SU-DHL-6 (cell line): Measurements from ENCODE around the gene CD96.

ENCODE experiments used
- H2AFZ ChIP-seq: fragments of 200-600 bp; sonication (generic); 2 replicates; pipeline ENCODE4 v1.6.1; 2014; ENCODE audit warnings: low read depth, mild to moderate bottlenecking, moderate library complexity, mixed read lengths, antibody characterized with exemption, low read length; ENCODE audit not compliant: severe bottlenecking
- H3F3A ChIP-seq: fragments of 200-600 bp; shearing (Covaris generic); 2 replicates; pipeline ENCODE4 v1.6.0; 2016; ENCODE audit warnings: antibody characterized with exemption, mild to moderate bottlenecking; ENCODE audit not compliant: insufficient read depth
- H3K27ac ChIP-seq: fragments of 200-600 bp; sonication (generic); 2 replicates; pipeline ENCODE4 v1.5.1; 2016; ENCODE audit warnings: low read depth, mild to moderate bottlenecking, low read length, moderate library complexity, mixed read lengths
- H3K27me3 ChIP-seq: fragments of 200-600 bp; sonication (generic), shearing (Covaris generic); 2 replicates; pipeline ENCODE4 v1.6.0; 2014; ENCODE audit warnings: mild to moderate bottlenecking, low read length
- H3K36me3 ChIP-seq: fragments of 200-600 bp; sonication (generic); 2 replicates; pipeline ENCODE4 v1.6.1; 2014; ENCODE audit warnings: mild to moderate bottlenecking, low read length, mixed read lengths
- H3K4me2 ChIP-seq: fragments of 300-600, 200-600 bp; shearing (Covaris generic), sonication (generic); 2 replicates; pipeline ENCODE4 v1.6.0; 2014; ENCODE audit warnings: low read length, low read depth, mild to moderate bottlenecking; ENCODE audit not compliant: poor library complexity, severe bottlenecking
- H3K4me3 ChIP-seq: fragments of 200-600 bp; sonication (generic); 2 replicates; pipeline ENCODE4 v1.5.1; 2014; ENCODE audit warnings: antibody characterized with exemption, low read length, mild to moderate bottlenecking, mixed read lengths; ENCODE audit not compliant: insufficient read depth, poor library complexity, severe bottlenecking
- H3K79me2 ChIP-seq: fragments of 200-600 bp; sonication (generic); 2 replicates; pipeline ENCODE4 v1.6.1; 2014; ENCODE audit warnings: mild to moderate bottlenecking, low read length, moderate library complexity; ENCODE audit not compliant: insufficient read depth
- H3K9ac ChIP-seq: fragments of 200-600 bp; sonication (generic); 2 replicates; pipeline ENCODE4 v1.7.0; 2014; ENCODE audit warnings: mild to moderate bottlenecking, low read length
- H3K9me2 ChIP-seq: fragments of 200-600 bp; sonication (generic); replicated peaks from 2 replicates; pipeline ENCODE4 v1.6.1; 2014; ENCODE audit warnings: low read length; ENCODE audit not compliant: insufficient read depth
- H3K9me3 ChIP-seq: fragments of 200-600 bp; sonication (generic); 2 replicates; pipeline ENCODE4 v1.6.1; 2014; ENCODE audit warnings: low read length, mixed read lengths; ENCODE audit not compliant: insufficient read depth
- H4K20me1 ChIP-seq: fragments of 200-600 bp; sonication (generic); 2 replicates; pipeline ENCODE4 v1.6.1; 2014; ENCODE audit warnings: low read depth, mild to moderate bottlenecking, antibody characterized with exemption, low read length, moderate library complexity, mixed read lengths
- EZH2phosphoT487 ChIP-seq: fragments of 200-600 bp; sonication (generic), shearing (Covaris generic); conservative IDR thresholded peaks from 2 replicates; pipeline ENCODE4 v1.6.1; 2018; ENCODE audit warnings: mild to moderate bottlenecking, antibody characterized with exemption, low read length, moderate library complexity, mixed read lengths
- TF ChIP-seq, protein P1 (sequence below): fragments of 200-600 bp; sonication (generic); IDR thresholded peaks from one replicate; pipeline ENCODE4 v1.5.1; 2017; ENCODE audit warnings: antibody characterized with exemption, mild to moderate bottlenecking, low read length, moderate library complexity; ENCODE audit not compliant: insufficient read depth, poor library complexity, severe bottlenecking

CD96 gene

DNA sequence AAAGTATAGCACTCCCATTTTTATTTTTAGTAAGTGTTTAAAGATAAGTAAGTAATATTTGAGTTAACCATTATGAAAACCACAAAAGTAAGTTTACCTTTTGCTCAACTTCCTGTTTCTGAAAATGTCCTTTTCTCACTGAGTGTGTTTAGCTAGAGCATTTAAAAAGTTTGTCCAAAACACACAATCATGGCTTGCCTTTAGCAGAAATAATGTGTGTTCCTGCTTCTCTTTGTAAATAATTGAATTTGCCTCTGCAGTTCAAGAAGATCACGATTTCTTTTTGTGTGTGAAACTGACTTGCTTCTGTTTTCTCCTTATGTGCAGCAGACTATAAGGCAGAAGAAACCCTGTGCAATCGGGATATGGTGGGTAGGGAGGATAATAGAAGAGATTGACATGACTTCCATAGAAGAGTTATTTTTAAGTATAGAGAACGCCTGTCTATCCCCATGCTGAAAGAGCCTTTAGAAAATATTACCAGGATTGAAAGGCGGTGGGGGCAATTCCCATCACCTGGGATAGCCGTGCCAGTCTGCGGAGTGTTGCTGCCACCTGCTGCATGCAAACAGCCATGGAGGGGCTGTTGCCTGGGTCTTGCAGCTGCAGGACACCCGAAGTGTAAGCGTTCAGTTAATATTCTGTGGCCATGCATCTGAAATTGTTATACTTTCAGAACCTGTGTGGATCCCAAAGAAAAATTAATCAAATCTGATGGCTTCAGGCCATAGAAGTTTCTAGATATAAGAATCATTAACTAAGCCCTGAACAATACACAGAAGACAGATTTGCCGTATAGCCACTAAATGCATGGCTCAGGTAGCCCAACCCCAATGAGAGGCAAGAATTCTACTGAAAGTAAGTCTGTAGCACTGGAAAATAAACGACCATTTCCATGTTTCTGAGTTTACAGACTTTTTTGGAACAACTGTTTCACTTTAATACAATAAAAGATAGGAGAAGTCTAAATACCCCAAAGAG is 2.4 kb upstream of the CD96 start:
- Histone ChIP-seq H3F3A (no peaks in the 10 kb centered on the region), H3K36me3 (no peaks in the 10 kb centered on the region), H3K4me2 (peak overlapping the region; percentile 14), H4K20me1 (no peaks in the 10 kb centered on the region), H3K4me3 (no peak overlapping the region), H3K79me2 (no peaks in the 10 kb centered on the region), H3K27ac (no peak overlapping the region), H2AFZ (no peak overlapping the region), H3K9me2 (no peaks in the 10 kb centered on the region), H3K27me3 (no peaks in the 10 kb centered on the region), H3K9me3 (no peaks in the 10 kb centered on the region), H3K9ac (no peak overlapping the region)
- TF ChIP-seq EZH2phosphoT487: no peak
- TF ChIP-seq, protein P1, sequence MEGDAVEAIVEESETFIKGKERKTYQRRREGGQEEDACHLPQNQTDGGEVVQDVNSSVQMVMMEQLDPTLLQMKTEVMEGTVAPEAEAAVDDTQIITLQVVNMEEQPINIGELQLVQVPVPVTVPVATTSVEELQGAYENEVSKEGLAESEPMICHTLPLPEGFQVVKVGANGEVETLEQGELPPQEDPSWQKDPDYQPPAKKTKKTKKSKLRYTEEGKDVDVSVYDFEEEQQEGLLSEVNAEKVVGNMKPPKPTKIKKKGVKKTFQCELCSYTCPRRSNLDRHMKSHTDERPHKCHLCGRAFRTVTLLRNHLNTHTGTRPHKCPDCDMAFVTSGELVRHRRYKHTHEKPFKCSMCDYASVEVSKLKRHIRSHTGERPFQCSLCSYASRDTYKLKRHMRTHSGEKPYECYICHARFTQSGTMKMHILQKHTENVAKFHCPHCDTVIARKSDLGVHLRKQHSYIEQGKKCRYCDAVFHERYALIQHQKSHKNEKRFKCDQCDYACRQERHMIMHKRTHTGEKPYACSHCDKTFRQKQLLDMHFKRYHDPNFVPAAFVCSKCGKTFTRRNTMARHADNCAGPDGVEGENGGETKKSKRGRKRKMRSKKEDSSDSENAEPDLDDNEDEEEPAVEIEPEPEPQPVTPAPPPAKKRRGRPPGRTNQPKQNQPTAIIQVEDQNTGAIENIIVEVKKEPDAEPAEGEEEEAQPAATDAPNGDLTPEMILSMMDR: peak; percentile 50

DNA sequence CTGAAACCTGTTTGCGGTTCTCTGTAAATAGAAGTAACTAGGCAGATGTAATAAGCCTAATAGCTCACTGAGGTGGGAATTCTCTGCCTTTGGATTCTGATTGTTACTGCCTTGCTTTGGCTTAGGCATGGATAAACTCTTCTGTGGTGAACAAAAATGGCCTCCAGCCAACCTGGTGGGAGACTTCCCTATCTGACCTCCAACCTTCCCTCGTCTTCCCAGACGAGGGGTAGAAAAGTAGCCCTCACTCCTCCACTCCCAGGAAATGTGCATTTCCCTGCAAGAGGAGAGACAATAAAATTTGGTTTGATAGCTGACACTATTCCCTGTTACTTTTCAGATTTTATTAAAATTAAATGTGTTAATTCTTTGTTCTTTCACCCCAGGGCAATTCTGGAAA is 606 bp upstream of the CD96 start:
- Histone ChIP-seq H3K9me2 (no peaks in the 10 kb centered on the region), H3K9ac (no peak overlapping the region), H3K9me3 (no peaks in the 10 kb centered on the region), H3K36me3 (no peaks in the 10 kb centered on the region), H3K27me3 (no peaks in the 10 kb centered on the region), H2AFZ (no peak overlapping the region), H3K4me3 (no peak overlapping the region), H4K20me1 (no peaks in the 10 kb centered on the region), H3K4me2 (no peak overlapping the region), H3F3A (no peaks in the 10 kb centered on the region), H3K27ac (no peak overlapping the region), H3K79me2 (no peaks in the 10 kb centered on the region)
- TF ChIP-seq, protein P1: no peak
- no peak for TF ChIP-seq EZH2phosphoT487

GRCh38 chr3:111542611-111543300 is 759 bp downstream of the CD96 start:
- H3K4me3 ChIP-seq: no peak overlapping the region
- no peaks in the 10 kb centered on the region for H3K36me3 ChIP-seq
- H3F3A ChIP-seq: no peaks in the 10 kb centered on the region
- TF ChIP-seq, protein P1: no peak
- no peak for TF ChIP-seq EZH2phosphoT487
- no peak overlapping the region for H3K27ac ChIP-seq
- H2AFZ ChIP-seq: no peak overlapping the region
- H3K79me2 ChIP-seq: no peaks in the 10 kb centered on the region
- H3K9me2 ChIP-seq: no peaks in the 10 kb centered on the region
- H4K20me1 ChIP-seq: no peaks in the 10 kb centered on the region
- H3K4me2 ChIP-seq: no peak overlapping the region
- no peak overlapping the region for H3K9ac ChIP-seq
- no peaks in the 10 kb centered on the region for H3K27me3 ChIP-seq
- no peaks in the 10 kb centered on the region for H3K9me3 ChIP-seq
